SK-MEL-5 (cell line): ENCODE results near the gene CHSY1. TPM values are rescaled to one million over a fixed set of nuclear protein-coding genes. Genes with fewer than 3 reads are reported as not detected.
"Not testable (repeated sequence)": the region's sequence is repeated elsewhere in the genome, so short reads cannot be mapped to it uniquely, and the experiment has no call there.

Experiments used
- DNase-seq: peaks from one replicate; pipeline ENCODE4 v3.0.0-alpha.2; 2016; ENCODE audit warnings: low read depth, low spot score
- in situ Hi-C: cut with HindIII; loops from 2 replicates; pipeline ENCODE4 v1.10.0; 2016; ENCODE audit warnings: low sequenced_read_pairs, high pct_unique_total_duplicates, low pct_unique_long_range_greater_than_20kb
- total RNA-seq: library from RNA; depleted of rRNA; stranded (reverse); fragments of >200 nt; shearing (Covaris generic); gene quantifications from 2 replicates; pipeline ENCODE4 v1.2.3, GENCODE V29; 2014; rRNA removed

Gene CHSY1
- total RNA-seq, 1 experiment from 2014 or later = 22.4 TPM

DNA sequence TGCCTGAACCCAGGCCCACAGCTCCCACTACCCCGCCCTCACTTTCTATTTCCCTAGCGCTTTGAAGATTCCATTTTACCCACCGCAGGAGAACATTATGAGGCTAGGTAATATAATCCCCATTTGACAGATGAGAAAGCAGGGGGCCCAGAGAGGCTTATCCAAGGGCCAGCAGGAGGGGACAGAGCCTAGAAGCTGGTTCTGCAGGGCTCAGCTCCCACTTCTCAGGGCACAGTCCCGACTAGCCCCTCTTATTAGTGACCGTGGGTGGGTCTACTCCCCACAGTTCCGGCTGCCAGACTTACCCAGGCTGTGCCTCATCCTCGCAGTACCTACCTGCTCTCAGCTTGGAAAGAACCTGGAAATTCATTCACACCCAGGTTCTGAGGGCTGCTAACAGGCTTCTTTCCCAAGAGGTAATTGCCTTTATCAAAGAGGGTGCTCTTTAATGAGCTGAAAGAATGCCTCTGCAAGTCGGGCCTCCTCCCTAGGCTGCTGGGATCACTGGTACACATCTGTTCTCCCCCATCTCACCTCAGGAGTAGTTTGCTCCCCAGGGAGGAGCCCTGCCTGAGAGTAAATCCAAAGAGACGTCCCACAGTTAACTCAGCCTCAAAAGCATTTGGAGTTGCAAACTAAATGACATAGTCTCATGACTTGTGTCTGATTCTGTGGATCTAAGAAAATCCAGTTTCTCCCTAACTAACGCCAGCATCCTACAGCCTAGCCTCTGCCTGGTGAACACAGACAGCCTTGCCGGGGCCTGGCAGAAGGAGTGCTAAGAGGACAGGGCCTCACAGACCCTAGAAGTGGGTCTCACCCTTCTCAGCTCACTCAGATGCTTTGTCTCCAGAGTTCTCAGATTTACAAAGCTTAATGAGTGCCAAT, 125.0 kb downstream of the CHSY1 start:
- in situ Hi-C loops = no loop called here
- DNase-seq = no peak

DNA sequence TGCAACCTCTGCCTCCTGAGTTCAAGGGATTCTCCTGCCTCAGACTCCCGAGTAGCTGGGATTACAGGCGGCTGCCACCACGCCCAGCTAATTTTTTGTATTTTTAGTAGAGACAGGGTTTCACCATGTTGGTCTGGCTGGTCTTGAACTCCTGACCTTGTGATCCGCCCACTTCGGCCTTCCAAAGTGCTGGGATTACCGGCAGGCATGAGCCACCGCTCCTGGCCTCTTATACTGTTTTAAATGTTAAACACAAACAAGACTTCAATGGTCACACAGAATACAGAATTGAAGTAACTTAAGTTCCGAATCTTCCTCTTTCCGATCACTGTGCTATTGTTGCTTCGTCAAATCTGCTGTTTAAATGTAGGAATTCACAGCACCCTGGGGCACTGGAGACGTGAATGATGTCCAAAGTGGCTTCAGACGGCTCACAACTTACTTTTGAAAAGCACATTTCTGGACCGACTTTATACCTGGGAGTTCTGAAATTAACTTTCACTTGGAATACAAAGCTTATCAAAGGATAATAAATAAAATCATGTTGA, 125.9 kb downstream of the CHSY1 start:
- in situ Hi-C loops, DNase-seq: not testable (repeated sequence)

Other genes with a start within 250 kb of the CHSY1 start
- 113 and 128 TPM in 2 replicates for gene SELENOS, start 25.4 kb upstream of the CHSY1 start, total RNA-seq
- gene SNRPA1, start 43.2 kb upstream of the CHSY1 start, total RNA-seq = 23.6 and 31.3 TPM in 2 replicates
- gene PCSK6, start 237.7 kb upstream of the CHSY1 start, total RNA-seq = 11.1 and 11.5 TPM in 2 replicates